NCI-H2029 treated with DMSO at 0.1 percent for 48 hours (cell line): ENCODE results near the gene WHRN.

Experiments used
- DNase-seq: peaks from one replicate; lab custom pipeline; 2025; lab: John Stamatoyannopoulos, UW

The WHRN gene

DNA sequence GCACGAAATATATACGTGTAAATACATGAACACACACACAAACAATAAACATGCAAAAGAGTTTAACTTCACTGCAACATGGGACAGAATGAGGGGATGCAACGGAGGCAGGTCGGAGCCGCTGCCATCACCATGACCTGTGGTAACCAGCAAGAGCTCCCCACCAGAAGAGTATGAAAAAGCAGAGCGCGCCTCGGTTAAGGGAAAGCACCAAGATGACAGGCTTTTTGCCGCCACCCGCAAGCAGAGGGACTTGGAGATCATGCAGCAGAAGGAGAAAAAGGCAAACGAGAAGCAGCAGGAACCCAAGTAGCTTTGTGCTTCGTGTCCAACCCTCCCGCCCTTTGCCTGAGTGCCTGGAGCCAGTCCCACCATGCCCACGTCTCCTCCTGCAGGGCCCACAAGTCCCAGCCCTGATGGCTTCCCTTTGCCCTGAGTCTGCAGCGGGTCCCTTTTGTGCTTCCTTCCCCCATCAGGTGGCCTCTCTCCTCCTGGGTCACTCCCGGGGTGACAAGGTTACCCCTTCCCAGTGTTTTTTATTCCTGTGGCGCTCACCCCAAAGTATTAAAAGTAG lies 13.8 kb downstream of the WHRN start:
- no peak for DNase-seq

DNA sequence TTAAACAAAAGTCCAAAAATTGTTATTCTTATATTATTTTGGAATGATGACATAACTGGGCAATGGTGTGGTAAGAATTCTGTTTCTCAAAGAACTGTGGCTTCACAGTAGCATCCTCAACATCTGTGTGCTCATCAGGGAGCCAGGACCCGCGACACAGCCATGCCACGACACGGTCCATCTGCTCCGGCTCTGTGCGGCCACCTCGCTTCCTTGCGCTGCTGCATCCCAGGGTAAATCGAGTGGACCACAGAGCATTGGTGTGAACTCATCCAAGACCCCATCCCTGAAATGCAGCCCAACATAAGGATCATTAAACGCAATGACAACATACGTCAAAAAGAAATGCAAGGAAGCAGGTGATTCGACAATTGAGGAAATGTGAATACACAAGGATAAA lies 15.3 kb downstream of the WHRN start:
- no peak for DNase-seq

DNA sequence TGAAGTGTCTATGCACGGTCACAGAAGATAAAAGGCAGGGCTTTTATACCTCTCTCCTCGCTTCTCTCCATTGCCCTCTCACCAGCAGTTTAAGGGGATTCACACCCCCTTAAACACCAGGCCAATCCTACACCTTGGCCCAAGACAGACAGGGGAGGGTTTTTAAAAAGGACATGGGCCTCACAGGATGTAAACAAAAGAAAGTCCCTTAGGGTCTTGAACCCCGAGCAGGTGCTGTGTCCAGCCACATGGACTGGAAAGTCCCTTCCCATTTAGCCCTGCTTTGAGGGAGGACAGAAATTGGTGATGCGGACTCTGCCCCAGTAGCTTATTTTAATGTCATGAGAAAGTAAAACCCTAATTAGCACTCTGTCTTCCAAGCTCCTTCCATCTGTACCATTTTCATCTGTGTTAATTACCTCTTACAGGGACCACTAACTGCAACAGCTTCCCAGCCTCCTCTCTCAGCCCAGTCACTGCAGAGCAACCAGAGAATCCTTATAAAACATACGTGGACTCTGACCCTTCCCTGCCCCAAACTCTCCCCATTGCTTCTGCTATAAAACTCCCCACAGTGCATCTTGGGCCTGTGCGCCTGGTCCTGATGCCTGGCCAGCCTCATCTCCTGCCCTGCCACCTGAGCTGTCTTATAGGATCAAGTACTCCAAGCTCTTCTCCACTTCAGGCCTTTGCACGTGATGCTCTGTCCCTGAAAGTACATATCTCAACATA lies 16.7 kb downstream of the WHRN start:
- DNase-seq = no peak

DNA sequence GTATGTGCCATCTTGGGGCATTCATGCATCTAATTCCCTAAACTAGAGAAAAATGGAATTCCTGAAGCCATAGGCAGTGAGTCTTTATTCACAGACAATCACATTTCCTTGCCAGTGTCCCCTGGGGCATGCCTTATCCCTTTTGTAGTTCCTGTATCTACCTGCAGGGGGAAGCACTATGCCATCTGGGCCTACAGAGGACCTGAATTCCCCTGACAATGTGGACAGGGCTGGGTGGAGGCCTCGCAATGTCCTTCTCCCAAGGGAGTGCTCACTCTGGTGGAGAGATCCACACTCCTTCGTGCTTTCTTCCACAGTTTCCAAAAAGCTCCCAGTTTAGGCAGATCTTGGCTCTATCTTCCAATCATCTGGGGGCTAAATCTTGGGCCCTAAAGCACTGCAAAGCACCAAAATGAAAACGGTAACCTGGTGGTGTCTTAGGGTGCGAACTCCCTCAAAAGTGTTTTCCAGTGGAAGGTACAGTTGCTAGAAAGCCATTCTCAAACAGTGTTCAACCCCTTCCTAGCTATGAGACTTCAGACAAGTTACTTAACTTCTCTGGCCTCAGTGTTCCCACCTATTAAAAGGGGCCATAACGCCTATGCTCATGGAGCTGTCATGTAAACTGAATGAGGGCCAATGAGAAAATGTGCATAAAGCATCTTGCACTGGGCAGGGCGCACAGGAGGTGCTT lies 17.5 kb downstream of the WHRN start:
- peak; percentile 57 for DNase-seq

DNA sequence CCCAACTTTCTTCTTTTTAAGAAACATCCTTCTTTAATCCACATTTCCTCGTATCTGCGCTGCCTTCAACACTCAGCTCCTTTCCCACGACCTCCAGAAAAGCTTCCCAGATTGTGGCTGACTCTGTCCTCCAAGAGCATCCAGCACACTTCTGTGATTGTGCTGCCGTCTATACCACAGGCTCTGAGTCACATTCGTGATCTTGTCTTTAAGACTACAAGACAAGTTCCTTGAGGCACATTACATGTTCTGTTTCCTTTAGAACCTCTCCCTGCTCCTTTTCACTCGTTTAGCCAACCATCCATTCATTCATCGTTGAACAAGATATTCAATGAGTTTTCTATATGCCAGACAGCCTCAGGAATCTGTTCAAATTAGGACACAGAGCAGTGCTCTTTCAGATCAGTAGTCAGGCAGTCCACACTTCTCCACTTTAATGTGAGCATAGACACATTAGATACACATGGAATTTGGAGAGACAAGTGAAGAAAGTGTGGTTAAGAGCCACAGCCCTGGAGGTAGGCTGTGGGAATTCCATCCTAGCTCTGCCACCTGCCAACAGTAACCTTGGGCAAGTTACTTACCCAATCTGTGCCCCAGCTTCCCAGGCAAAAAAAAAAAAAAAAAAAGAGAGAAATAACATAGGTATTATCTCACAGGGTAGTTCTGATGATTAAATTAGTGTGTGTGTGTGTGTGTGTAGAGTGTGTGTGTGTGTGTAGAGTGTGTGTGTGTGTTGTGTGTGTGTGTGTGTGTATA lies 18.9 kb downstream of the WHRN start:
- no peak for DNase-seq

DNA sequence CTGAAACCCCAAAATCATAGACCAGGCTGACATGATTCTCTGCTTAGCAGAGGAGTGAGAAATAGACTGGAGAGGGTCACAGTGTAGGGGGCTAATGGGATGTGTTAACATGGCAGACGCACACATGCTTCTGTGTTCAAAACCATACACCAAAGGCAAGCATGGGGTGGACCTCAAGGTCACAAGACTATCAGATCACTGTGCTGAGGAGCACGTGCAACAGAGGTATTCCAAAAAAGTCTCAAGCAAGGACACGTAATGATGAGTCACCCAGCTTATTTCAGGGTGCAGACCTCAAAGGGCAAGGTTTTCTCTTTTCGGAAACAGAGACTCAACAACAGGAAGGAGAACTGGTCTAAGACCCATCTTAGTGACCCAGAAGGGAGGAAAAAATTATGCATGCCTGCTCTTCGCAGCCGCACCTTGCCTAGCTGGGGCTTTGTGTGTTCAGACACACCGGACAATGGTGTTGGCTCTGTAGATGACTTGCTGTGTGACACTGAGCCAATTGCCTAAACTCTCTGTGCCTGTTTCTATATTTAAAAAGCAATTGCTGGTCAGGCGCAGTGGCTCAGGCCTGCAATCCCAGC lies 20.3 kb downstream of the WHRN start:
- no peak for DNase-seq

DNA sequence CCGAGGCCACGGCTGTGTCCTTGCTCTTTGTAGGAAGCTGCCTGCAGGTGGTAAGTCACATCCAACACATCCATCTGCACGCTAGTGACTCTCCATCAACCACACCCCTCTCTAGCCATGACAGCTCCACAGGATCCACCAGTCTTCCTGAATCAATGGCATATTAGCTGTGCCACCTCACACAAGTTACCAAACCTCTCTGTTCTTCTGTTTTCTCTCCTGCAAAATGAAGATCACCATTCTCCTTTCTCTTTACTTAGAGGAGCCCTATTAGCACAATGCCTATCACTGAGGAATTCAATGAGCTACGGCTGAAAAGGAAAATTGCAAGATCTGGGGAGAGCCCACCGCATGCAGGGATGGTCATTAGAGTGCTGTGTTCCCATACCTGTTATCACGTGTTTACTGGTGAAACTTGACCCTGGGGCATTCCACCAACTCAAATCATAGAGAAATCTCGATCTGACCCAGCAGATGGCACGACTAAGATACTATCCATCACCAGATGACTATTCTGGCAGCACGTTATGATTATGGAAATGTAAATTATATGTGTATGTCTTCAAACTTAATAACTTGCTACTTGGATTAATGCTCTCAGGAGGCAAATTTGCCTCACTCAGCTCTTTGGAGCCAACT lies 20.9 kb downstream of the WHRN start:
- DNase-seq = no peak

DNA sequence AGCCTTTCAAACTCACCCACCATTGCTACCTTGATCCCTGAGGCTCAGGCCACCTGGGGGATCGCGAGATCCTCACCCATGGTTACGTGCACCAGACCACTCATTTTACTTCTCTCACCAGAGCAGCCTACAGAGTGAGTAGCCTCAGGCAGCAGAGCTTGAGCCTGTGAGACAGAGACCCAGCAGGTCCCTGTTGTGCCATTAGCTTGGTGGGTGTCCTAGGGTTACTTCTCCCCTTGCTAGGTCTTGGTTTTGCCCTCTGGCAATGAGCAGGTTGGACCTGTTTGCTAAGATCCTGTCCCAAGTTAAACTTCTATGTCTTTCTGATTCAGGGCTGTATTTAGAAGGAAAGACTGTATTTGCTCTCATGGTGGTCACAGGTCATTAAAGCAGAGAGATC lies 21.8 kb downstream of the WHRN start:
- no peak for DNase-seq

DNA sequence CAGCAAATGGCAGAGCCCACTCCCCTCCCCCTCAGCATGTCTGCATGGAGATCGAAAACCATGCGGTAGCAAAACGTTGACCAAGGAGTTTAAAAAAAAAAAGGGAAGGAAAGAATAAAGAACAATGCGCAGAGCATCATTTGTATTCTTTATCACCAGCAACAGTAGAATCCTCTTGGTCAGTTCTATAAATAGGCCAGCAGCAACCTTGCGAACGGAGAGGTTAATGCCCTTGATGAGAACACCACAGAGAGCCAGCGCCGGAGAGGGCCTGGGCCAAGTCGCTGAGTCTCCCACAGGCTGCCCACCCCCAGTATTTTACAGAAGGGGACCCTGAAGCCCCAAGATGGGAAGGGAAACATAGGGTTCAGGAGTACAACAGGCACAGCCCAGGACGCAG lies 22.7 kb downstream of the WHRN start:
- no peak for DNase-seq

DNA sequence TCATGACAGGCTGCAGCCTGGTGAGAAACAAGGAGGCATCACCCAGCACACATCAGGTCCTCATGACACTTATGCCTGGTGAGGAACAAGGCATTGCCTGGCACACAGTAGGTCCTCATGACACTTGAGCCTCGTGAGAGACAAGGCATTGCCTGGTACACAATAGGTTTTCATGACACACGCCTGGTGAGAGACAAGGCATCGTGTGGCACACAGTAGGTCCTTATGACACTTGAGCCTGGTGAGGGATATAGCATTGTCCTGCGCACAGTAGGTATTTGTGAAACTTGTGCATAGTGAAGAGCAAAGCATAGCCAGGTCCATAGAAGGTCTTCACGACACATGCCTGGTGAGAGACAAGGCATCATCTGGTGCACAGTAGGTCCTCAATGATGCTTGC lies 23.5 kb downstream of the WHRN start:
- no peak for DNase-seq

DNA sequence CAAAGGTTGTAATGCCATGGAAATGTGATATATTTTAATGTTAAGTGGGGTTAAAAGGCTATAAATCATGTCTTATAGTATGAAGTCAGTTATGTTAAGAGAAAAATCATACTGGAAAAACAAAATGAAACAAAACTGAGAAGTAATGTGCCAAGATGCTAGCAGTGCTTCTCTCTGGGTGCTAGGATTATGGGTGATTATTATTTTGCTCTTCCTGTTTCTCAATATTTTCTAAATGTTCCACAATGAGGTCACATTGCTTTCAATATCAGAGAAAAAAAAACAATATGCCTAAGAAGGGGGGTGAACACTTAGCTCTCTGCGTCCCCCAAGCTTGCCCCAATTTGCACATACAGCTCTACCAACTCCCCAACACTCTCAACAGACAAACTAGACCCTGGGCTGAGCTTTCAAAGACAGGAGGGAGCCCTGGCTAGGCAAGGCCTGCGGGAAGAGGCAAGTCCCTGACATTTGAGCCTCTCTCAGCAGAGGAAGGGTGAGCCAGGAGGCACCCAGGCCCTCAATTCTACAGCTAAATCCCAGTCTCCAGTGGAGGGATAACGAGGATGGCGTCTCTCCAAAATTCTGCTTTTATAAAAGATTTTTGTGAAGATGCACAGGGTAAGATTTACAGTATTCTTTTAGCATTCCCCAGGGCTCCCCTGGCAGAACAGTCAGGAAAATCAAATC lies 24.4 kb downstream of the WHRN start:
- no peak for DNase-seq

DNA sequence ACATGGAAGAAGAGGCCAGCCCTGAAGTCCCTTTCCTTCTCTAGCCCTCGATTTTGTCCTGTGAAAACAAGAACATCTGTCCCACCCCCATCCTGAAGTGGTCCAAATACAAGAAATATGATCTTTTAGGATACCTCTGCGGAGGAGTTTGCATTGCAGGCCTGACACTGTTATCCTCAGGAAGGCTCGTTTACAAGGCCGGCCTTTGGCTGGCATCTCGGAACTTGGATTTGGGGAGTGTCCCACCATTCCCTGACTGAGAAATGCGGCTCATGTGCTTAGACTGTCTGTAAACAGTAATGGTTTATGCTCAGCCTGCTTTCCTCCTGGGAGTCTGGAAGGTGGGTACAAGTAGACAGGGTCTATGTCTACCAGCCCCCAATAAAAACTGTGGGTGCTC lies 26.4 kb downstream of the WHRN start:
- no peak for DNase-seq

DNA sequence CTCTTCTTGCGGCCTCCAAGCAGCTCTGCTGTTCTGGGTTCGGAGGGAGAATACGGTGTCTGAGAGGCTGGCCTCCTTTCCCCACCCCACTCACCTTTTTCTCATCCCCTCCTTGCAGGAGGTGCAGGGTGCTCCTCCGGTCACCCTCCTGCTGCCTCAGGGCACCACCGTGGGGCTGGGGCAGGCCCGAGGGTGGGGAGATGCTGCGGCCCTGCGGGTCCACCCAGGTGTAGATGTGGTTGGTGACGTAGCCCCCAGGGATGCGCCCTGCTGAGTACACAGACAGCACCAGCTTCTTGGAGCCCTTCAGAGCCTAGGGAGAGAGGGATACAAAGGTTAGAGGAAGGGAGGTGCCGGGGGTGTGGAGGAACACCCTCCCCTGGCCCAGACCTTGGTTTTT lies 26.8 kb downstream of the WHRN start:
- no peak for DNase-seq

DNA sequence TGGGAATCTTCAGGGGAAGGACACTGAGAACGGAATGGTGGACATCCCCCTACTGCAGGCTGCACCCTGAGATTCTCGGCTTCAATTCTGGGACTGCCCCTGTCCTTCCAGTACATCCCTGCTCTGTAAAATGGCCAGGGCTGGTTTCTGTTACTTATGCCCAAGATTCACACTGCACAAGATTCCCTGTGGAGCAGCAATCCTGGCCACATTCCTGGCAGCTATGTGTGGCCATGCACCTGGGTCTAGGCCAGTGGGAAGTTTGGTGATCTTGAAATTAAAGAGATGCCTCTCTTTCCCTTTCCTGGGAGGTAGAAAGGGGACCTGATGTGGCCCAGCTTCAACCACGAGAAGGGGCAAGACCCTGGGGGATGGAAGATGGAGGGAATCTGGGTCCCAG lies 27.6 kb downstream of the WHRN start:
- DNase-seq = no peak

DNA sequence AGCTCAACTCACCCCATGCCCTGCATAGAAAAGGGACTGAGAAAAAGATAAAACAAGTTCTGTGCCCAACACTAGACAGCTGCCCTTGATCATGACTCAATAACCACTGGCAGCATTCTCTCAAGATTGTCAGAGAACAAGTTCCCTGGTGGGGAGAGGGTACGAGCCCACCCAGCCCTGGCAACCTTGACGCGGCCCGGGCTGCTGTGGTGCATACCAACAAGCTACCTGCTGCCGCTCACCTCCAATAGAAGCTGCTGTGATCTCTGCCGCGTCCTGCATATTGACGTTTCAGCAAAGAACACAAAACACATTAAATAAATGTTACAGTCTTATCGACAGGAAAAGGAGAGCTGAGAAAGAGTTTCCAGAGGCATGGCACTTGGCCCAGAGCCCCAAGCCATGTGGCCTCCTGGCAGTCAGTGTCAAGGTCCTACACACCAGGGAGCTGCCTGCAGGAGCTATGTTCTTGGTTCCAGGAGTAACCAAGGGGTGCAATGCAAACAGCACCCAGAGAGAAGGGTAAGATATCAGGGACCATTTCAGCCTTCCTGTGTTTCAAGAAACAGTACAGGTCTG lies 28.3 kb downstream of the WHRN start:
- no peak for DNase-seq

DNA sequence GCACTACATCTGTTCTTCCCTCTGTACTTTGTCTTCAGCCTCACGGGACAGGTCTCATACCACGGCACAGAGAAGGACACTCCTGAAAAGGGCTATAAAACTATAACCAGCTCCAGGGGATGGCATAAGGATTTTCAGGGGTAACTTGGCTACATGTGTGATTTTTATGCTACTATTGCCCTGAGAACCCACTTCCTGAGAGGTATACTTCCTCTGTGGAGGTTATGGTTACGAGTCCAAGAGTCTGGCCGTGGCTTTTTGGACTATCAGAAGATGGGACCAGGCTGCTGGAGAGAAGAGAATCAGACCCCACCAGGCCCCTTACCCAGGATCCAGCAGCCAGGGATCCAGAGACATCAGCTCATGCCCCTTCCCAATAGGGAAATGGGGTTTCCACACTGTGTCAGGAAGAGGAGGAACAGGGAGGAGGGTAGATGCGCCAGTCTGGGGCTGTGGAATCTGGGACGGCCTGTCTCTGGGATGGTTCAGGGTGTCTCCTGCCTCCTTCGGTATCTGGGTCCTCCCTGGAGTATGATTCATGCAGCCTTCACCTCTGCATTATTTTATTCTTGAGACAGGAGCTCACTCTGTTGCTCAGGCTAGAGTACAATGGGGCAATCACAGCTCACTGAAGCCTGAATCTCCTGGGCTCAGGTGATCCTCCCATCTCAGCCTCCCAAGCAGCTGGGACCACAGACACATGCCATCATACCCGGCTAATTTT lies 29.7 kb downstream of the WHRN start:
- no peak for DNase-seq

DNA sequence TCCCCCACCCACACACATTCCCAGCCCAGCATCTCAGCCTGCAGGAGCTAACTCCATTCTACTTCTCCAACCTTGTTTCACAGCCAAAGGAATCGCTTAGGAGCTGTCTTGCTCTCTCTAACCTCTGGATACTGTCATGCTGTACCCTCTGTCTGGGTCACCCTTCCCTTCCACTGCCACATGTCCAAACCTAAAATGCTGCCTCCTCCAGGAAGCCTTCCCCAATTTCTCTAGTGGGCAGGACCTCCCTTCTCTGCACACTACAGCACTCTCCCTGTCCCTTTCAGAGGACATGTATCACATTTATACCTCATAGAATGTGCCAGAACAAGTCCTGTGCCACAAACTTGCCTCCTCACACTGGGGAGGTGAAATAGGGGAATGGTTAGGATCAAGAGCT lies 30.8 kb downstream of the WHRN start:
- DNase-seq = no peak

DNA sequence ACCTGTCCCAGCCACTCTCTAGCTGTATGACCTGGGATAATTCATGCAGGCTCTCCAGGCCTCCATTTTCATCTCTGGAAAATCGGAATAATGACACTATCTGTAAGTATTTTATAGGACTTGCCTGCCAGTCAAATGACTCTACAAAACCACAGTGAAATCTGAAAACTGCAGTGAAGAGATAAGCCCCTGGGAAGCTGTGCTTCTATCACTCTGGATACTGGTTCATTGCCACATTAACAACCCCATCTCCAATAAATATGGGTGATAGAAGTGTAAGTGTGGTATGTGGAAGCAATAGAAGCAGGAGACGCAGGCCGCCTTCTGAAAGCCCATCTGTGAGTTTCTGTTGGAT lies 31.8 kb downstream of the WHRN start:
- no peak for DNase-seq

DNA sequence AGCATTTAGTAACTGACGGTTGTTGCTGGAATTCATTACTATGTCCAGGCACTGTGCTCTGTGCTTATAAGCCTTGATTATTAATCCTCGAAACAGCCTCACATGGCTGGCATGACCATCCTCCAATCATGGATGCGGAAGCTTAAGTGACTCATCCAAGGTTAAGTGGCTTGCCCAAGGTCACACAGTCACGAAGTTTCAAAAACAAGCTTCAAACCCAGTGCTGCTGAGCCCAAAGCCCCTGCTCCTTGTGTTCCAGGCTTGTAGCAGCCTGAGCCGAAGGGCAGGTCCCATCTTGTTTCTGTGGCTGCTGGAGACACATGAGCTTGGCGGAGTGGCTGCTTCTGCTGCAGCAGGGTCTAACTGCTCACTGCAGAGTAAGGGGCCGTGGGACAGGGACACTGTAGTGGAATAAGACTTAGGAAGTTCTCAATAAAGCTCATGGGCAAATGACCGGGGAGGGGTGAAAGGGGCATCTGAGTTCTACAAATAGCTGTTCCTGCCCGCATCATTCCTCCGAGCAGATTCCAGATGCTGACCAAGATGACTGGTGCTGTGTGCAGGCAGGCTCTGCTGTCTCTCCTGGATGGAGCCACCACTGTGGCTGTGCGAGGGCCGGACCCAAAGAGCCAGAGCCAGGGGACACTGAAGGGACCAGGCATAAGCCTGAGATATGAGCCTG lies 32.4 kb downstream of the WHRN start:
- no peak for DNase-seq

DNA sequence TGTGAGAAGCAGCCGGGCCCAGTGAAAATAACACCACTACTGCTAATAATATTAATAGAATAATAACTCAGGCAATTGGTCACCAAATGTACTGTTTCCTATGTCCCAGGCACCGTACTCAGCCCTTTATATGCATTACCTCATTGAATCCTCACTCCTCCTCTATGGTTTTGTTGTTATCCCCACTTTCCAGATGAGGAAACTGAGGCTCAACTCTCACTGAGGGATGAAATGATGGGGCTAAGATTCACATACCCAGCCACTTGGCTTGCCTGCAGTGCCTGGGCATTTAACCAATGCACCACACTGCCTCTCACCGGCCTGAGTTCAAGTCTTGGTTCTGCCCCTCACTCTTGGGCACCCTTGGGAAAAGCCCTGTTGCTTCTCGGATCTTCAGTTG lies 34.1 kb downstream of the WHRN start:
- DNase-seq = no peak
